Measurements from ENCODE around the gene LSR. TPM values are rescaled to one million over a fixed set of nuclear protein-coding genes. Genes with fewer than 3 reads are reported as not detected.

Gene LSR
- total RNA-seq, 3 donors from 2014 or later = 123 to 302 (median 289) TPM

GRCh38 chr19:35226748-35227147 lies 22.1 kb upstream of the LSR start:
- intact Hi-C loops (cut with DNase I, micrococcal nuclease) = no loop called here
- no peak for TF ChIP-seq CTCF (IDR thresholded peaks at IDR 0.05)
- DNase-seq (no peak), ATAC-seq (no peak)
- Histone ChIP-seq H3K4me3 (no peak overlapping the region), H3K9me3 (no peaks in the 10 kb centered on the region), H3K4me1 (ENCODE audit: low read depth) (no peaks in the 10 kb centered on the region), H3K36me3 (ENCODE audit: low read depth) (no peaks in the 10 kb centered on the region)

- intact Hi-C loops (cut with DNase I, micrococcal nuclease) = no loop called here
- ATAC-seq (no peak), DNase-seq (no peak)
- no peaks in the 10 kb centered on the region for H3K4me1 ChIP-seq (ENCODE audit: low read depth)
- H3K36me3 ChIP-seq (ENCODE audit: low read depth) = no peaks in the 10 kb centered on the region
- no peak within 1 kb of the TSS for H3K4me3 ChIP-seq
- no peaks in the 10 kb centered on the region for H3K9me3 ChIP-seq
- TF ChIP-seq CTCF (IDR thresholded peaks at IDR 0.05) = no peak
These were observed 20.4 kb upstream of the LSR start, which contains the start of gene FAM187B for GRCh38 chr19:35228177-35228930. Gene FAM187B (minus strand): TSS chr19:35228739. CDS start chr19:35228680, 59 bp downstream.

GRCh38 chr19:35229601-35230000 lies 19.2 kb upstream of the LSR start:
- Histone ChIP-seq H3K4me1 (ENCODE audit: low read depth) (no peaks in the 10 kb centered on the region), H3K9me3 (no peaks in the 10 kb centered on the region), H3K4me3 (no peak overlapping the region), H3K36me3 (ENCODE audit: low read depth) (no peaks in the 10 kb centered on the region)
- no peak for ATAC-seq
- DNase-seq = no peak
- TF ChIP-seq CTCF (IDR thresholded peaks at IDR 0.05) = no peak
- intact Hi-C loops (cut with DNase I, micrococcal nuclease) = no loop called here

GRCh38 chr19:35231956-35232645 lies 16.7 kb upstream of the LSR start:
- intact Hi-C loops (cut with DNase I, micrococcal nuclease) = no loop called here
- Histone ChIP-seq H3K36me3 (ENCODE audit: low read depth) (no peaks in the 10 kb centered on the region), H3K4me1 (ENCODE audit: low read depth) (no peaks in the 10 kb centered on the region), H3K4me3 (no peak overlapping the region), H3K9me3 (no peaks in the 10 kb centered on the region)
- no peak for DNase-seq
- no peak for TF ChIP-seq CTCF (IDR thresholded peaks at IDR 0.05)
- no peak for ATAC-seq

GRCh38 chr19:35232912-35233311 lies 15.9 kb upstream of the LSR start:
- intact Hi-C loops (cut with DNase I, micrococcal nuclease) = no loop called here
- Histone ChIP-seq H3K36me3 (ENCODE audit: low read depth) (no peaks in the 10 kb centered on the region), H3K4me1 (ENCODE audit: low read depth) (no peaks in the 10 kb centered on the region), H3K9me3 (no peaks in the 10 kb centered on the region), H3K4me3 (no peak overlapping the region)
- TF ChIP-seq CTCF (IDR thresholded peaks at IDR 0.05) = no peak
- ATAC-seq (peak; percentile 33), DNase-seq (no peak)
